Memory B cell (primary cell): ENCODE measurements around the gene CHD2.

ENCODE experiments used
- ATAC-seq: fragments of 150-1000 bp; cut with Tn5 transposase; 2 replicates; pipeline ENCODE4 v1.10.0; 2021; ENCODE audit warnings: low read depth, mild to moderate bottlenecking, moderate library complexity
- DNase-seq, 2 donors: peaks; one replicate each; pipeline ENCODE4 v3.0.0; 2022; ENCODE audit warnings: low spot score in 2 of 2
- H3K27ac Mint-ChIP-seq: one replicate; pipeline ENCODE4 v1.8.0; 2022; ENCODE audit warnings: mild to moderate bottlenecking, moderate library complexity, mixed read lengths
- H3K27me3 Mint-ChIP-seq: one replicate; pipeline ENCODE4 v1.8.0; 2022; ENCODE audit warnings: mixed read lengths
- H3K36me3 Mint-ChIP-seq: one replicate; pipeline ENCODE4 v1.8.0; 2022; ENCODE audit warnings: mild to moderate bottlenecking, mixed read lengths
- H3K4me1 Mint-ChIP-seq: one replicate; pipeline ENCODE4 v1.8.0; 2022; ENCODE audit warnings: mixed read lengths
- H3K4me3 Mint-ChIP-seq: one replicate; pipeline ENCODE4 v1.8.0; 2022; ENCODE audit warnings: mild to moderate bottlenecking, moderate library complexity, mixed read lengths
- H3K9me3 Mint-ChIP-seq: one replicate; pipeline ENCODE4 v1.8.0; 2022; ENCODE audit warnings: mixed read lengths

The CHD2 gene

DNA sequence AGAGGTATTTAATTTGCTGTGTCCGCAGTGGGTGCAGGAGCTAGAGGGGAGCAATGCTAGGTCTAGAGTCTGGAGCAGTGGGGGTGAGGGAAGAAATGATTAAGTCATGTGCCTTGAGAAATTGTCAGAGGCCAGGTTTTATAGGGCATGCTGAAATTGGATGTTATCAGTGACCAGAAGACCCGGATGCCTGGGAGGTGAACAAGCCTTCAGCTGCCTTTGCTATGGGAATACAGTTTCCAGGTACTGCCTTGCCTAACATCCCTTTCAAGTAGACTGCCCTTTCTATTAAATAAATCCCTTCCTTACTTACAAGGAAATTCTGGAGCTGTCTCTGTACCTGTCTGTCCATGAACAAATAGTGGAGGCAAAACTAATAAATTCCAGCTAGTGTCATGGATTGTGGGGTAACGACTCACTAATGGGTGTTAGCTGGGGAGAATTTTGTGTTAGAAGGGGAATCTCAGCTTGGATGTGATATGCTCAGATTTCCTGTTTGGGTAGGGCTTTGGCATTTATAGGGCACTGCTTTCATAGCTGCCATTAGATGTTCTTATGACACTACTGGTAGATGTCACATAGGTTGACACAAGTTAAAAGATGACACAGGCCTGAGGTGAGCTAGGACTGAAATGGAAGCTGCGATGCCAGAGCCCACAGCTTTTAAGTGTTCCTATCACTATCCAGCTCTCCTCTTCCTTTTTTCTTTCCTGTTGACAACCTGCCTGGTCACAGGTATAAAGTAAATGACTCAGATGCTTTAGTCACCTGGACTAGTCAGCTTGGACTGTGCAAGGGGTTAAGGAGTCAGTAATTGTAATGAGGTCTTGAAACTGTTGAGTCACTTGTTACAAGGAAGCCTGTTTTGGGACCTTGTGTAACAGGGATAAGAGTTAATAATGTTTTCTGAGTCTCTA lies 21.3 kb downstream of the CHD2 start:
- DNase-seq = no peak
- H3K4me1 Mint-ChIP-seq = peaks cover 46% of the 10 kb centered on the region
- ATAC-seq = no peak
- peak overlapping the region; percentile 78 for H3K27ac Mint-ChIP-seq
- peaks cover 4% of the 10 kb centered on the region for H3K9me3 Mint-ChIP-seq
- H3K27me3 Mint-ChIP-seq = no peaks in the 10 kb centered on the region
- H3K36me3 Mint-ChIP-seq = peaks cover 16% of the 10 kb centered on the region
- H3K4me3 Mint-ChIP-seq = peak overlapping the region; percentile 29

DNA sequence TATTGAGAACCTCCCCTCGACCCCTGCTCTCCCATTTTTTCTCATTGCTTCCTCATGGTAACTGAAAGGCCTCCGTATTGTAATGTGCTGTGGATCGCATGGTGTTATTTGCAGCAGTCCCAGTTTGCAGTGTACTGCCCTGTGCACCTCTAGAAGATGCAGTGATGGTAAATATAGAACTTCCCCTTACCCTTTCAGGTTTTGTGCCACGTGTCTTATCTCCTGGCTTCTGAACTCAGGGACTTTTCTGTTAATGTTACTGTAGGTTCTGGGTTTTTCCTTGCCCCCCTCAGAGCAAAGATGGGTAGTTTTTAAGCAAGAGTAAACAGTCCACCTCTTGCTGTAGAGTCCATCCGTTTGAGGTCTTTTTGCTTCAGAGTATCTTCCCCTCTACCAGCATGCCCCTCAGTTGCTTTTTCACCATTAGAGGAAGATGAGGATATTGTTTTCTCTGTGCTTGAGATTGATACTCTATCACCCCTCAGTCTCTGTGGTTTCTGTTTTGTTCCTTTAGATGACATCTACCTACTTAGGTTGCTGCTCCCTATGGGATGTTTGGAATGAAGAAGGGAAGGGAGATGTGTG lies 22.4 kb downstream of the CHD2 start:
- H3K27me3 Mint-ChIP-seq = no peaks in the 10 kb centered on the region
- H3K27ac Mint-ChIP-seq = peak overlapping the region; percentile 78
- H3K9me3 Mint-ChIP-seq = peaks cover 3% of the 10 kb centered on the region
- DNase-seq (peak in 1 of 2 donors; percentile 18), ATAC-seq (peak; percentile 91)
- H3K4me1 Mint-ChIP-seq = peaks cover 43% of the 10 kb centered on the region
- H3K4me3 Mint-ChIP-seq = peak overlapping the region; percentile 68
- H3K36me3 Mint-ChIP-seq = peaks cover 16% of the 10 kb centered on the region

DNA sequence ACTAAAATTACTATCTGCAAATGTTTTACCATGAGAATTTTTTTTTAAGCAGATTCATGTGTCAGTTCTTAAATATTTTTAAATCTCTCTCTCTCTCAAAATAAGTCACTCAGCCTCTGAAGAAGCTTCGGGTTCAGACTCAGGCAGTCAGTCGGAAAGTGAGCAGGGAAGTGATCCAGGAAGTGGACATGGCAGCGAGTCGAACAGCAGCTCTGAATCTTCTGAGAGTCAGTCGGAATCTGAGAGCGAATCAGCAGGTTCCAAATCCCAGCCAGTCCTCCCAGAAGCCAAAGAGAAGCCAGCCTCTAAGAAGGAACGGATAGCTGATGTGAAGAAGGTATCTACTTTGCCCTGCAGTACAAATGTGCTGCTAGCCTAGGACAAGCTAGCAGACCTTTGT lies 24.1 kb downstream of the CHD2 start:
- H3K36me3 Mint-ChIP-seq = peaks cover 15% of the 10 kb centered on the region
- H3K4me3 Mint-ChIP-seq = no peak overlapping the region
- DNase-seq (no peak), ATAC-seq (no peak)
- no peaks in the 10 kb centered on the region for H3K9me3 Mint-ChIP-seq
- H3K4me1 Mint-ChIP-seq = peaks cover 38% of the 10 kb centered on the region
- peak overlapping the region; percentile 78 for H3K27ac Mint-ChIP-seq
- no peaks in the 10 kb centered on the region for H3K27me3 Mint-ChIP-seq

DNA sequence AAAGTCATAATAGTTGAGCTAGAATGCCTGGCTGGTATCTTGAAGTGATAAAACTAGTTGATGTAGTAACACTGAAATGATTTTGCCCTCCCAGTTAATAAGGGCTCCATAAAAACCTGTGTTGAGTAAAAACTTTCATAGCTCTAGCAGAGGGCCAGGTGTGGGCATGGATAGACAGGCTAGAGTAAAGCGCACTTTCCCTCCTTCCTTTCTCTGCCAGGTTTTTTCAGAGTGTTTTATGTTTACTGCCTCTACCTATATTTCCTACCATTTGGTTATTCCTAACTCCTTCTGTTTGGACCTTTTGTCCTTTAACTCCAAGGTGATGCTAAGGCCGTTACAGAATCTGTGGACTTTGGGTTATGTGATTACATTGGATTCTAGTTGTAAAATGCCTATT lies 25.3 kb downstream of the CHD2 start:
- ATAC-seq (no peak), DNase-seq (no peak)
- no peaks in the 10 kb centered on the region for H3K9me3 Mint-ChIP-seq
- H3K36me3 Mint-ChIP-seq = peaks cover 18% of the 10 kb centered on the region
- peak overlapping the region; percentile 86 for H3K27ac Mint-ChIP-seq
- no peaks in the 10 kb centered on the region for H3K27me3 Mint-ChIP-seq
- peaks cover 32% of the 10 kb centered on the region for H3K4me1 Mint-ChIP-seq
- H3K4me3 Mint-ChIP-seq = no peak overlapping the region

DNA sequence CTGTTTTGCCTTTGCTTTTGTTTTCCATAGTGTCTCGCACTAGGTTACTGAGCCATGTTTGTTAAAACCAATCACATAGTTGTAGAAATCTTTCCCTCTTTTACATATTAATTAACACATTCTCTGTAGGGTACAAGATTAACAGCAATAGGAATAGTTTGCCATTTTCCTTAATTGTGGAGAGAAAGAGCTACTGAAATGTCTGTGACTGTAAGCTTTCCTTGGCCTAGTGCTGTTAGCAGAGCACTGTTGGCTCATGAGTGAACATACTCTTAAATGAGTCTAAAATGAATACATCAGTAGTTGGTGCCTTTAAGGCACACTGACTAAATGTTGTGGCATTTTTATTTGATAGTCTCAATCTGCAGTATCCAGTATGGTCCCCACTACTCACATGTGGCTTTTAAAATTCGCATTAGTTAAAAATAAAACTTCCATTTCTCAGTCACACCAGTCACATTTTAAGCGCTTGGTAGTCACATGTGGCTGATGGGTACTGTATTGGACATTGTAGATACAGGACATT lies 28.2 kb downstream of the CHD2 start:
- H3K4me1 Mint-ChIP-seq = peaks cover 8% of the 10 kb centered on the region

DNA sequence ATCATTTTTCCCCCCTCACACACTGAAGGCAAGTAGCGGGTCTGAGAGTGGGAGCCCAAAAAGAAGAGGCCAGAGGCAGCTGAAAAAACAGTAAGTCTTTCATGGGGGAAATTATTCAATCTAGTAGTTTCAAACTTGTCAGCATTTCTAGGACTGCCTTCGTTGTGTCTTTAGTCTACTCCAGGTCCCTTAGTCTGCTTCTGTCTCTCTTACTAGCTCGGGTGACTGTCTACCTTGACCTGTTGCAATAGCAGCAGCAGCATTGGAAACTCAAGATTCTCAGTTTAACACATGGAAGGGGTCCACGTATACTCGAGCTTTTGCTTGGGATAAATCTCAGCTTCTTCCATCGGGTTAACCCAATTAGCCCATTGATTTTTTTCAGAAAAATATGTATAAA lies 28.9 kb downstream of the CHD2 start:
- Mint-ChIP-seq H3K36me3 (peaks cover 24% of the 10 kb centered on the region), H3K27me3 (no peaks in the 10 kb centered on the region), H3K9me3 (no peaks in the 10 kb centered on the region), H3K4me1 (peaks cover 5% of the 10 kb centered on the region), H3K27ac (peak overlapping the region; percentile 55), H3K4me3 (no peak overlapping the region)
- DNase-seq (no peak), ATAC-seq (no peak)

More for the DNA sequence above, 28.2 kb downstream of the CHD2 start:
- H3K36me3 Mint-ChIP-seq = peaks cover 22% of the 10 kb centered on the region
- H3K27me3 Mint-ChIP-seq = no peaks in the 10 kb centered on the region
- no peaks in the 10 kb centered on the region for H3K9me3 Mint-ChIP-seq
- no peak for DNase-seq
- ATAC-seq = no peak
- peak overlapping the region; percentile 55 for H3K27ac Mint-ChIP-seq
- H3K4me3 Mint-ChIP-seq = no peak overlapping the region

DNA sequence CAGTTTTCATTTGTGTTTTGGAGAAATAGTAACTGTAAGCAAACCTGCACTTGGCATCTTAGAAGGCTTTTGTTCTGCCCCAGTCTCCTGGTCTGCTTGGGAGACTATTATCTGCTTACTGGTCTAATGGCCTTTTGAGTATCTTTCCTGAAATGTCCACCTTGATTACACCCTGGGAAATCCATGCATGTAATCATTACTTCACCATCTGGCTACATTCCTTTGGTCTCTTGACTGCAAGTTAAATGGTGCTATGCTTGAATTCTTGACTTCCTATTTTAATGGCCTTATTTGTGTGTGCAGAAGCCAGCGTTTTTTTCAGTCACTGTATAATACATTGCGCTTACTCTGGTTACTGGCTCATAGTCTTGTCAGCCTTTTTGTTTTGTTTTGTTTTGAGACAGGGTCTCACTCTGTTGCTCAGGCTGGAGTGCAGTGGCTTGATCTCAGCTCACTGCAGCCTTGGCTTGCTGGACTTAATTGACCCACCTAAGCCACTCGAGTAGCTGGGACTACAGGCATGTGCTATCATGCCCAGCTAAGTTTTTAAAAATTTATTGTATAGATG lies 30.0 kb downstream of the CHD2 start:
- peak overlapping the region; percentile 49 for H3K27ac Mint-ChIP-seq
- H3K9me3 Mint-ChIP-seq = no peaks in the 10 kb centered on the region
- no peak for DNase-seq
- H3K27me3 Mint-ChIP-seq = no peaks in the 10 kb centered on the region
- no peak overlapping the region for H3K4me3 Mint-ChIP-seq
- no peak for ATAC-seq
- H3K4me1 Mint-ChIP-seq = peaks cover 5% of the 10 kb centered on the region
- H3K36me3 Mint-ChIP-seq = peaks cover 33% of the 10 kb centered on the region

DNA sequence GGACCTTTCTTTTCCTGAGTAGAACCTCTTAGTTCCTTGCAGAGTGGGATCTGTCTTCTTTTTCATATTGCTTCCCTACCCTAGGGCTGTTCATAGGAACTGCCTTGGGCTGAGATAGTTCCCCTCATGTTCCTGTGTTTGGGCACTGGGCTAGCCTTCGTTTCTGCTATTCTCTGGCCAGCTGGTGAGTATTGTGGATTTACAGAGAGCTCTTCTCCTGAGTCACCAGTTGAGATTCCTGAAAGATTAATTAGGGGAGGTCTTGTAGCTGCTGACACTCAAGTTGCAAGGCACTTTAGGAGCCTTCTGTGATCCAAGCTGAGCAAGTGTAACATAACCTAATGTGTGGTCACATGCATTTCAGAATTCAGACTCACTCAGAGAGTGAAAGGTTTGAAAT lies 30.7 kb downstream of the CHD2 start:
- no peak overlapping the region for H3K4me3 Mint-ChIP-seq
- H3K36me3 Mint-ChIP-seq = peaks cover 35% of the 10 kb centered on the region
- peaks cover 5% of the 10 kb centered on the region for H3K4me1 Mint-ChIP-seq

DNA sequence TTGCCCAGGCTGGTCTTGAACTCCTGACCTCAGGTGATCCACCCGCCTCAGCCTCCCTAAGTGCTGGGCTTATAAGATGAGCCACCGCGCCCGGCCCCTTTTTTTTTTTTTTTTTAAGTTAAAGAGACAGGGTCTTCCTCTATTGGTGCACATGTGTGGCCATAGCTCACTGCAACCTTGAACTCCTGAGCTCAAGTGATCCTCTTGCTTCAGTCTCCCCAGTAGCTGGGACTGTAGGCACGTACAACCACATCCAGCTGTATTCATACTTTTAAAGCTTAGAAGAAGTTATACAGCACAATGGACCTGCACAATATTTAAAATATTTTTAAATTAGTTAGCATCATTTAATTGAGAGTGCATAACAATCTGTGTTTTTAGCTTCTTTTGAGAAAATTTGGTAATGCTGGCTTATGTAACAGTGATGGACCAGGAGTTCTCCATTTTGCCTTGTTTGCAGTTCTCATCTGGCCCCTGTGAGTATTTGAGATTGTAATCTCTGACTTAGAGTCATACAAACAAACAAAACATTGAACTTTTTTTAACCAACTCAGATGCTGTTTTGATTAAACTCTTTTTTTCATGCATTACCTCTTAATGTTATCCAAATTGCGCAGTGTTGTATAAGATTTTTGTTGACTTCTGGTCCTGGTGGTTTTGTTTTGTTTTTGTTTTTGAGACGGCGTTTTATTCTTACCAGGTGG lies 33.0 kb downstream of the CHD2 start:
- Mint-ChIP-seq H3K9me3 (no peaks in the 10 kb centered on the region), H3K4me1 (peaks cover 4% of the 10 kb centered on the region), H3K36me3 (peaks cover 36% of the 10 kb centered on the region), H3K27me3 (no peaks in the 10 kb centered on the region), H3K27ac (no peak overlapping the region), H3K4me3 (no peak overlapping the region)
- no peak for DNase-seq
- no peak for ATAC-seq

More for the DNA sequence above, 30.7 kb downstream of the CHD2 start:
- H3K27ac Mint-ChIP-seq = no peak overlapping the region
- H3K27me3 Mint-ChIP-seq = no peaks in the 10 kb centered on the region
- no peaks in the 10 kb centered on the region for H3K9me3 Mint-ChIP-seq
- no peak for DNase-seq
- ATAC-seq = no peak

DNA sequence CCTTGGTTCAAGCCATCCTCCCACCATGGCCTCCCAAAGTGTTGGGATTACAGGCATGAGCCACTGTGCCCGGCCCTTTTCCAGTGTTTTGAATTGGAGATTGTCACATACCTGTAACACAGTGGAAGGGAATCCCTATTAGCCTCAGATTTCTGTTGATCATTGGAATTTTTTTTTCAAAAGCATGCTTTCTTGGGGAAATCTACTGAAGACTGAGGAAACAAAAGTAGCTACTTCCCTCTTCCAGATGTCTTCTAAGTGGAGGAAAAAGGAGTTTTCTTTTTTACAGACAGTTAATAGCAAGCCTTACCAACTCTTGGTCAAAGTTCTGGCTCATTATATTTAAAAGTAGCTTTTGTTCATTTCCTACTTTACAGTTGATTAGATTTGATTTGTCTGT lies 33.7 kb downstream of the CHD2 start:
- peaks cover 35% of the 10 kb centered on the region for H3K36me3 Mint-ChIP-seq
- no peak for ATAC-seq
- peaks cover 4% of the 10 kb centered on the region for H3K4me1 Mint-ChIP-seq
- H3K27me3 Mint-ChIP-seq = no peaks in the 10 kb centered on the region
- DNase-seq = no peak
- no peak overlapping the region for H3K4me3 Mint-ChIP-seq
- H3K9me3 Mint-ChIP-seq = no peaks in the 10 kb centered on the region
- no peak overlapping the region for H3K27ac Mint-ChIP-seq

DNA sequence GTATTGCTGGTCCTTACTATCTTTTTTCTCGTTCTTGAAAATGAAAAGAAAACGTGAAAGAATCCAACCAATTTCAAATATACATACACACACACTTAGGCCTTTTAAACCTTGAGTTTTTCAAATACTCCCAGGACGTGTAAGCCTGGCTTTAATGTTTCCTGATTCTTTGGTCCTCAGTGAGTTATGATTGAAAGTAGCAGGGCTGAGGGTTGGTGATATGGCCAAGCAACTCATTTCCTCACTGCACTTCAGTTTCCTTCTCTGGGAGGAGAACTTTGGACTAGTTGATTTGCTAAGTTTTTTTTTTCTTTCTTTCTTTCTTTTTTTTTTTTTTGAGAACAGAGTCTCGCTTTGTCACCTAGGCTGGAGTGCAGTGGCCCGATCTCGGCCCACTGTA lies 34.6 kb downstream of the CHD2 start:
- H3K4me1 Mint-ChIP-seq = peaks cover 4% of the 10 kb centered on the region
- no peaks in the 10 kb centered on the region for H3K27me3 Mint-ChIP-seq
- DNase-seq = no peak
- H3K27ac Mint-ChIP-seq = peak overlapping the region; percentile 58
- H3K9me3 Mint-ChIP-seq = no peaks in the 10 kb centered on the region
- no peak overlapping the region for H3K4me3 Mint-ChIP-seq
- H3K36me3 Mint-ChIP-seq = peaks cover 42% of the 10 kb centered on the region
- ATAC-seq = no peak

DNA sequence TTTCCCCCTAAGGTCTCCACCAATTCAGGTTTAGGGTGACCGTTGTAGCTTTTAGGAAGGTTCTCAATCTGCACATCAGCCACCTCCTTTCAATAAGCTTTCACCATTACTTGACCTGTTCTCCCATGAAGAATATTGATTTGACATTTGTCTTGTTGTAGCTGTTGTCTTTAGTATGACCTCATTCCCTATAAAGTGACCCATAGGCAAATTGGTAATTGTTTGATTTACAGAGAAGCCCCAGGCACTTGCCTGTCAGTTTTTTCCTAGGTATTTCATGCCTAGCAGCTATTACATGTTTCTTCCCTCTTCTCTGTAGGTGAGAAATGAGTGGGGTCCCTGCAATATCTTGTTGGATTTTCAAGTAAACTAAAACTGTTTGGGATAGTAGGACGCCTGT lies 36.0 kb downstream of the CHD2 start:
- Mint-ChIP-seq H3K27ac (peak overlapping the region; percentile 58), H3K36me3 (peaks cover 36% of the 10 kb centered on the region), H3K4me1 (peaks cover 4% of the 10 kb centered on the region), H3K27me3 (no peaks in the 10 kb centered on the region), H3K4me3 (no peak overlapping the region), H3K9me3 (no peaks in the 10 kb centered on the region)
- ATAC-seq = no peak
- DNase-seq = no peak

DNA sequence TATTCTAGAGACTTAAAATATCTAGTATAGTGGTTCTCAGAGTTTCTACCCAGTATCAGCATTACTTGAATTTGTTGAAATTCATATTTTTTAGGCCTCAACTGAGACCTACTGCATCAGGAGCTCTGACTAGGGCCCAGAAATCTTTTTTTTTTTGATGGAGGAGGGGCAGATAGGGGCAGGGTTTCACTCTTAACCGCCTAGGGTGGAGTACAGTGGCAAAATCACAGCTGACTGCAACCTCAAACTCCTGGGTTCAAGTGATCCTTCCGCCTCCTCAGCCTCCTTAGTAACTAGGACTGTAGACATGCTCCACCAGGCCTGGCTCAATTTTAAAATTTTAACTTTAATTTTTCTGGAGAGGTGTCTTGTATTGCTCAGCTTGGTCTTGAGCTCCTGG lies 36.6 kb downstream of the CHD2 start:
- ATAC-seq (no peak), DNase-seq (no peak)
- peaks cover 38% of the 10 kb centered on the region for H3K36me3 Mint-ChIP-seq
- no peaks in the 10 kb centered on the region for H3K9me3 Mint-ChIP-seq
- no peak overlapping the region for H3K27ac Mint-ChIP-seq
- H3K4me1 Mint-ChIP-seq = peaks cover 4% of the 10 kb centered on the region
- H3K27me3 Mint-ChIP-seq = no peaks in the 10 kb centered on the region
- H3K4me3 Mint-ChIP-seq = no peak overlapping the region

DNA sequence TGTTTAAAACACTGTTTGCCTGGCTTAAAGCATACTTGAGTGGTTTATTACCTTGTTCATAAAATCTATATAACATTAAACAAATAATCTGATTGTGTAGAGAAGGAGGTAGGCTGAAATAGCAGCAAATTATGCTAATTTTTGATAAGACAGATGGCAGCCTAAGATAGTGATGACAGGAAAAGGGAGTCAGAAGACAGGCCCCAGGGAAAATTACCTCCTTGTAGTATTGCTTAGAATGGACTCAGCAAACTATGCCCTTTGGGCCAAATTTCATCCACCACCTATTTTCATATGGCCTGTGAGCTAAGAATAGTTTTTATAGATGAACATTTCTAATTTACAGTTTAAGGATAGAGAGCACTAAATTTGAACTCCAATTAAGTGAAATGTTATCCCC lies 37.8 kb downstream of the CHD2 start:
- Mint-ChIP-seq H3K27ac (peak overlapping the region; percentile 62), H3K9me3 (no peaks in the 10 kb centered on the region), H3K27me3 (no peaks in the 10 kb centered on the region), H3K4me1 (peaks cover 4% of the 10 kb centered on the region), H3K4me3 (no peak overlapping the region), H3K36me3 (peaks cover 47% of the 10 kb centered on the region)
- DNase-seq (no peak), ATAC-seq (no peak)
